ENCODE results near the gene TRIM62. TPM values are rescaled to one million over a fixed set of nuclear protein-coding genes. Genes with fewer than 3 reads are reported as not detected.

TRIM62 gene
- total RNA-seq, 1 donor from 2014 or later: 4.8 TPM

DNA sequence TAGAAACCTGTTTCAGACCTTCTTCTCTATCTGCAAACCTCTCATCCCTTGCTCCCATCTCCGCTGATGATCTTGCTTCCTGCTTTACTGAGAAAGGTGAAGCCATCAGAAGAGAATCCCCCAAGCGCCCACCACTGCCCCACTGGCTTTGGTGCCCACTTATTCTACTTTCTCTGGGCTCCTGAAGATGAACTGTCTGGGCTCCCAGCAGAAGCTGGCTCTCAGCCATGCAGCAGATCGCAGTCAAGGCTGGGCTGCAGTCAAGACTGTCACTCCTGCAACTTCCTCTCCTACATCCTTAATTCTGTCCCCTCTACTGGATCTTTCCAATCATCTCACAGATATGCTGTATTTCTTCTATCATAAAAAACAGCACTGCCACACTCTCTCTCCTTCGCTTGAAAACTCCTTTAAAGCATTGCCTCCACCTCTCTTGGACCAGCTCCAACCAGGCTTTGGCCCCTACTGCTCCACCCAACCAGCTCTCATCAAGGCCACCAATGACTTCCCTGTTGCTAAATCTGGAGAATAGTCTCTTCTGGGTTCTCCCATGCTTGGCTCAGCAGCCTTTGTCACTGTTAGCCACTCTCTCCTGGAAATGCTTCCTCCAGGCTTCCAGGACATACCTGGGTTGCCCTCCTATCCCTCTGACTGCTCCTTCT is 25.8 kb downstream of the TRIM62 start:
- Histone ChIP-seq H3K36me3 (ENCODE audit: control insufficient read depth, insufficient read depth, low read length) (peaks cover 6% of the 10 kb centered on the region), H3K4me3 (ENCODE audit: low read depth, low read length) (no peak overlapping the region), H3K27me3 (ENCODE audit: control insufficient read depth, insufficient read depth, low read length) (no peaks in the 10 kb centered on the region)
- TF ChIP-seq, protein P1, sequence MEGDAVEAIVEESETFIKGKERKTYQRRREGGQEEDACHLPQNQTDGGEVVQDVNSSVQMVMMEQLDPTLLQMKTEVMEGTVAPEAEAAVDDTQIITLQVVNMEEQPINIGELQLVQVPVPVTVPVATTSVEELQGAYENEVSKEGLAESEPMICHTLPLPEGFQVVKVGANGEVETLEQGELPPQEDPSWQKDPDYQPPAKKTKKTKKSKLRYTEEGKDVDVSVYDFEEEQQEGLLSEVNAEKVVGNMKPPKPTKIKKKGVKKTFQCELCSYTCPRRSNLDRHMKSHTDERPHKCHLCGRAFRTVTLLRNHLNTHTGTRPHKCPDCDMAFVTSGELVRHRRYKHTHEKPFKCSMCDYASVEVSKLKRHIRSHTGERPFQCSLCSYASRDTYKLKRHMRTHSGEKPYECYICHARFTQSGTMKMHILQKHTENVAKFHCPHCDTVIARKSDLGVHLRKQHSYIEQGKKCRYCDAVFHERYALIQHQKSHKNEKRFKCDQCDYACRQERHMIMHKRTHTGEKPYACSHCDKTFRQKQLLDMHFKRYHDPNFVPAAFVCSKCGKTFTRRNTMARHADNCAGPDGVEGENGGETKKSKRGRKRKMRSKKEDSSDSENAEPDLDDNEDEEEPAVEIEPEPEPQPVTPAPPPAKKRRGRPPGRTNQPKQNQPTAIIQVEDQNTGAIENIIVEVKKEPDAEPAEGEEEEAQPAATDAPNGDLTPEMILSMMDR (IDR thresholded peaks at IDR 0.05; ENCODE audit: insufficient read depth, low read length, poor library complexity, severe bottlenecking): no peak
- DNase-seq (ENCODE audit: low read depth): no peak

DNA sequence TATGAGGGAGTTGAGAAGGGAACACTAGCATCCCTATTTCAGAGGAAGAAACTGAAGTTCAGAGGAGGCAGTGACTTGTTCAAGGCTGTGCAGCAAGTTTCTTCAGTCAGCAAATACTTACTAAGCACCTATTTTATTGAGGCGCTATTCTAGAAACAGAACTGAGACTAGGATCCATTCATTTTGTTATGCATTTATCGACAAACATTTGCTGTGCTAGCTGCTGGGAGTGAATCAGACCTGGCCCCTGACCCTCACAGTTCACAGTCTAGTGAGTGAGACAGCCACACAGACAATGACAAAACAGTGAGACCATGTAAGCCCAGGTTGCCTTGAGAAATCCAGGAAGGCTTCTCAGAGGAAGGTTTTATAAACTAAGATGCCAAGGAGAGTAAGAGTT is 28.2 kb downstream of the TRIM62 start:
- TF ChIP-seq, protein P1 (IDR thresholded peaks at IDR 0.05; ENCODE audit: insufficient read depth, low read length, poor library complexity, severe bottlenecking): no peak
- H3K27me3 ChIP-seq (ENCODE audit: control insufficient read depth, insufficient read depth, low read length): no peaks in the 10 kb centered on the region
- no peak for DNase-seq (ENCODE audit: low read depth)
- peaks cover 6% of the 10 kb centered on the region for H3K36me3 ChIP-seq (ENCODE audit: control insufficient read depth, insufficient read depth, low read length)
- no peak overlapping the region for H3K4me3 ChIP-seq (ENCODE audit: low read depth, low read length)

DNA sequence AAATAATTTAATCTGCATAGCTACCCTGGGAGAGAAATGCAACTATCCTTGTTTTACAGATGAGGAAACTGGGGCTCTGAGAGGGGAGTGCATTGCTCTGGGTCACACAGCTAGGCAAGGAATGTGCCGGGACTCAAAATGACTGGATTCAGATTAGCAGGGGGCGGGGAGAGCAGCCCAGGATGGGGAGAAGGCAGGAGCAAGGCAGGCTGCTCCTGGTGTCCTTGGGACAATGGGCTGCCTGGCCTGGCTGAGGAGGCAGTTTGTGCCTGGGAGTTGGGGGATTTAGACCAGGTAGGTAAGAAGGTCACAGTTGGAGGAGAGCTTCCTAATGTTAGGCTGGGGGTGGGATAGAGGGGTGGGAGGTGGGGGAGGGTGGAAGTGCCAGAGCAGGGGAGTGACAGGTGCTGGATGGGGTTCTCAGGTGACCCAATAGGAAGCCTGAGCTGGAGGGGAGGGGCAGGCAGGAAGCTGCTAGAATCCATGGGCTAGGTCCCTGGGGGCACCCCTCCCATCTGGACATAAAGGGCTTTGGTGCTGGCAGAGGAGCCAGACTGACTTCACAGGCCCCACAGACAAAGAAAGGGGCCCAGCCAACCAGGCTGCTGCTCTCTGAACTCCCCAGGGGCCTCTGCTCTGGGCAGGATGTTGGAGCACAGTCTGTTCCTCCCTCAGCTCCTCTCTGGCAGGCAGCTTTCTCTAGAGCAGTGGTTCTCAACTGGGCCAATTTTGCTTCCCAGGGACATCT is 29.0 kb downstream of the TRIM62 start:
- TF ChIP-seq, protein P1 (IDR thresholded peaks at IDR 0.05; ENCODE audit: insufficient read depth, low read length, poor library complexity, severe bottlenecking): no peak
- no peak overlapping the region for H3K4me3 ChIP-seq (ENCODE audit: low read depth, low read length)
- DNase-seq (ENCODE audit: low read depth): no peak
- H3K36me3 ChIP-seq (ENCODE audit: control insufficient read depth, insufficient read depth, low read length): peaks cover 4% of the 10 kb centered on the region
- H3K27me3 ChIP-seq (ENCODE audit: control insufficient read depth, insufficient read depth, low read length): no peaks in the 10 kb centered on the region

DNA sequence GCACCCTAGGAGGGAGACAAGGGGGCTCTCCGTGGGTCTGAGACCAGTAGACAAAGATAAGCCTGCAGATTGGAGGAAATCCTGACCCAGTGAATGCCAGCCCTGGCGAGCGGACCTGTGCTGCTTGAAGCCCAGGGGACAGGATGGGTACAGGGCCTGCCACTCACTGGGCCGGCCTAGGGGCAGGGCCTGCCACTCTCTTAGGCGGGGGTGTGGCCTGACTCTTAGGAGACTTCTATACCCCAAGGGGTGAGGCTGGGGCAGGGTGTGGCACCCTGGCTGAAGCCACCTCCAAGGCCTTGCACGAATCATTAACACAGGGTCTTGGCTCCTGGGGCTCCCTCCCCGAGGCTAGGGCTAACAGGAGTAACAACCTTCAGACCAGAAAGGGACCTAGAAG is 30.7 kb downstream of the TRIM62 start:
- no peak overlapping the region for H3K4me3 ChIP-seq (ENCODE audit: low read depth, low read length)
- H3K27me3 ChIP-seq (ENCODE audit: control insufficient read depth, insufficient read depth, low read length): no peaks in the 10 kb centered on the region
- H3K36me3 ChIP-seq (ENCODE audit: control insufficient read depth, insufficient read depth, low read length): peaks cover 3% of the 10 kb centered on the region
- no peak for DNase-seq (ENCODE audit: low read depth)
- TF ChIP-seq, protein P1 (IDR thresholded peaks at IDR 0.05; ENCODE audit: insufficient read depth, low read length, poor library complexity, severe bottlenecking): no peak

- Histone ChIP-seq H3K27me3 (ENCODE audit: control insufficient read depth, insufficient read depth, low read length) (no peaks in the 10 kb centered on the region), H3K4me3 (ENCODE audit: low read depth, low read length) (no peak overlapping the region), H3K36me3 (ENCODE audit: control insufficient read depth, insufficient read depth, low read length) (peaks cover 3% of the 10 kb centered on the region)
- TF ChIP-seq, protein P1 (IDR thresholded peaks at IDR 0.05; ENCODE audit: insufficient read depth, low read length, poor library complexity, severe bottlenecking): no peak
- DNase-seq (ENCODE audit: low read depth): no peak
These were observed 31.3 kb downstream of the TRIM62 start for GRCh38 chr1:33150522-33150921.

Measured in kidney epithelial cell (primary cell).